ENCODE data around the gene BCDIN3D.

- TF ChIP-seq, protein P1, sequence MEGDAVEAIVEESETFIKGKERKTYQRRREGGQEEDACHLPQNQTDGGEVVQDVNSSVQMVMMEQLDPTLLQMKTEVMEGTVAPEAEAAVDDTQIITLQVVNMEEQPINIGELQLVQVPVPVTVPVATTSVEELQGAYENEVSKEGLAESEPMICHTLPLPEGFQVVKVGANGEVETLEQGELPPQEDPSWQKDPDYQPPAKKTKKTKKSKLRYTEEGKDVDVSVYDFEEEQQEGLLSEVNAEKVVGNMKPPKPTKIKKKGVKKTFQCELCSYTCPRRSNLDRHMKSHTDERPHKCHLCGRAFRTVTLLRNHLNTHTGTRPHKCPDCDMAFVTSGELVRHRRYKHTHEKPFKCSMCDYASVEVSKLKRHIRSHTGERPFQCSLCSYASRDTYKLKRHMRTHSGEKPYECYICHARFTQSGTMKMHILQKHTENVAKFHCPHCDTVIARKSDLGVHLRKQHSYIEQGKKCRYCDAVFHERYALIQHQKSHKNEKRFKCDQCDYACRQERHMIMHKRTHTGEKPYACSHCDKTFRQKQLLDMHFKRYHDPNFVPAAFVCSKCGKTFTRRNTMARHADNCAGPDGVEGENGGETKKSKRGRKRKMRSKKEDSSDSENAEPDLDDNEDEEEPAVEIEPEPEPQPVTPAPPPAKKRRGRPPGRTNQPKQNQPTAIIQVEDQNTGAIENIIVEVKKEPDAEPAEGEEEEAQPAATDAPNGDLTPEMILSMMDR (IDR thresholded peaks at IDR 0.05), result no peak
- no peak for TF ChIP-seq POLR2AphosphoS5 (IDR thresholded peaks at IDR 0.05)
- no peak for TF ChIP-seq POLR2A (IDR thresholded peaks at IDR 0.05)
- no peak for TF ChIP-seq EP300 (IDR thresholded peaks at IDR 0.05)
These were observed 47.2 kb downstream of the BCDIN3D start for GRCh38 chr12:49795654-49796105.

All from suprapubic skin (tissue), 4 donors.